Measurements from ENCODE around the gene CREB5. TPM values are rescaled to one million over a fixed set of nuclear protein-coding genes. Genes with fewer than 3 reads are reported as not detected.

Gene CREB5
- total and polyA plus RNA-seq, 10 donors: 0.88 to 56.8 (median 23.5) TPM

DNA sequence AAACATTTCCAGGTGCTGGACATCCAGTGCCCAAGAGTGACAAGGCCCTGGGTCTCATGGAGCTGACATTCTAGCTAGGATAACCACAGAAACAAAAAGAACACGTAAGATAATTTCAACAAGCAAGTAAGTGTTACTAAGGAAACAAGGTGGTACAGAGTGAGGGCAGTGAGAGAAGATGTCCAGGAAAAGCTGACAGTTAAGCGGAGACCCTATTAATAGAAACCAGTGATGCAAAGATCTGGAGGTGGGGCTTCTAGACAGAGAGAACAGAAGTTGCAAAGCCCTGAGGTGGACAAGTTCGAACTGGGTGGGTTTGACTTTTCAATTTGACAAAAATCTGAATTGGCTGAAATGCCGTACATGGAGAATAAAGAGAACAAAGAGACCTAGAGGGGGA lies 449.5 kb downstream of the CREB5 start:
- Histone ChIP-seq H3K27me3 (replicated peaks in 1 of 7) (peaks cover 0 to 27% (median 0%) of the 10 kb centered on the region in 7 donors), H3K36me3 (no peaks in the 10 kb centered on the region), H3K4me1 (no peaks in the 10 kb centered on the region), H3K27ac (no peak overlapping the region), H3K9me3 (no peaks in the 10 kb centered on the region), H3K4me3 (no peak overlapping the region)
- intact Hi-C loops (cut with DNase I; ENCODE audit: low total_unique reads): no loop called here
- 87 to 95% (median 89%) methylated on average over 4 of the region's 4 CpGs for WGBS, 5 donors
- TF ChIP-seq POLR2A (IDR thresholded peaks at IDR 0.05): no peak
- TF ChIP-seq POLR2AphosphoS5 (IDR thresholded peaks at IDR 0.05): no peak
- TF ChIP-seq, protein P1, sequence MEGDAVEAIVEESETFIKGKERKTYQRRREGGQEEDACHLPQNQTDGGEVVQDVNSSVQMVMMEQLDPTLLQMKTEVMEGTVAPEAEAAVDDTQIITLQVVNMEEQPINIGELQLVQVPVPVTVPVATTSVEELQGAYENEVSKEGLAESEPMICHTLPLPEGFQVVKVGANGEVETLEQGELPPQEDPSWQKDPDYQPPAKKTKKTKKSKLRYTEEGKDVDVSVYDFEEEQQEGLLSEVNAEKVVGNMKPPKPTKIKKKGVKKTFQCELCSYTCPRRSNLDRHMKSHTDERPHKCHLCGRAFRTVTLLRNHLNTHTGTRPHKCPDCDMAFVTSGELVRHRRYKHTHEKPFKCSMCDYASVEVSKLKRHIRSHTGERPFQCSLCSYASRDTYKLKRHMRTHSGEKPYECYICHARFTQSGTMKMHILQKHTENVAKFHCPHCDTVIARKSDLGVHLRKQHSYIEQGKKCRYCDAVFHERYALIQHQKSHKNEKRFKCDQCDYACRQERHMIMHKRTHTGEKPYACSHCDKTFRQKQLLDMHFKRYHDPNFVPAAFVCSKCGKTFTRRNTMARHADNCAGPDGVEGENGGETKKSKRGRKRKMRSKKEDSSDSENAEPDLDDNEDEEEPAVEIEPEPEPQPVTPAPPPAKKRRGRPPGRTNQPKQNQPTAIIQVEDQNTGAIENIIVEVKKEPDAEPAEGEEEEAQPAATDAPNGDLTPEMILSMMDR (IDR thresholded peaks at IDR 0.05 in 8 of 11, conservative IDR thresholded peaks at IDR 0.05 in 3 of 11): no peak
- DNase-seq: no peak

DNA sequence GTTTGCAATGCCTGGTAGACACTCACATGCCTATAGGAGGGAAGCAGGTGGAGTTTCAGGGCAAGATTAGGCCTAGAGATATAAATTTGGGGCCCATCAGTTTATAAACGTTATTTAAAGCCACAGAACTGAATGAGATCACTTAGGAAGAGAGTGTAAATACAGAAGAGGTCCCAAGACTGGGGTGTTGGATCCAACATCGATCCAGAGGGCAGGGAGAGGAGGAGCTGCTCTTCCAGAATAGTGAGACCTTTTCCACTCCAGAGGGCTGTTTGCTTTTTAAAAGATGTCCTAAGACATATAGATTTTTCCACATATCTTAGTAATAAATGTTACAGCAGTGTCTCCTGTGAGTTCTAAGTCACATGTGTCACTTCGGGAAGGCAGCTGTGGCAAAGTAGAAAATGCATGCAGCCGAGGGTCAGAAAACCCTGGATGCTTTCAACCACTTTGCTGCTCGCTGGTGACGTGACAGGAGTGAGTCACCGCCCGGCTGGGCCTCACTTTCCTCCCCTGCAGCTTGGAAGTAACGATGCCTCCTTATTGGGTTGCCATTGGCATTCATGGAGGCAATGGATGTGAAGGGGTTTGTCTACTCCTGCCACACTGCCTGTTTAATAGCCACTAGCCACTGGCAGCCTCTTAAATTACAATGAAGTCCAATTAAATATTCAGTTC lies 450.4 kb downstream of the CREB5 start:
- DNase-seq: no peak
- Histone ChIP-seq H3K9me3 (no peaks in the 10 kb centered on the region), H3K27me3 (replicated peaks in 1 of 7) (peaks cover 0 to 20% (median 0%) of the 10 kb centered on the region in 7 donors), H3K4me3 (no peak overlapping the region), H3K27ac (no peak overlapping the region), H3K36me3 (no peaks in the 10 kb centered on the region), H3K4me1 (no peaks in the 10 kb centered on the region)
- intact Hi-C loops (cut with DNase I; ENCODE audit: low total_unique reads): no loop called here
- 74 to 85% (median 78%) methylated on average over 9 of the region's 9 CpGs for WGBS, 5 donors
- no peak for TF ChIP-seq POLR2A (IDR thresholded peaks at IDR 0.05)
- no peak for TF ChIP-seq POLR2AphosphoS5 (IDR thresholded peaks at IDR 0.05)
- TF ChIP-seq, protein P1 (IDR thresholded peaks at IDR 0.05 in 8 of 11, conservative IDR thresholded peaks at IDR 0.05 in 3 of 11): no peak

DNA sequence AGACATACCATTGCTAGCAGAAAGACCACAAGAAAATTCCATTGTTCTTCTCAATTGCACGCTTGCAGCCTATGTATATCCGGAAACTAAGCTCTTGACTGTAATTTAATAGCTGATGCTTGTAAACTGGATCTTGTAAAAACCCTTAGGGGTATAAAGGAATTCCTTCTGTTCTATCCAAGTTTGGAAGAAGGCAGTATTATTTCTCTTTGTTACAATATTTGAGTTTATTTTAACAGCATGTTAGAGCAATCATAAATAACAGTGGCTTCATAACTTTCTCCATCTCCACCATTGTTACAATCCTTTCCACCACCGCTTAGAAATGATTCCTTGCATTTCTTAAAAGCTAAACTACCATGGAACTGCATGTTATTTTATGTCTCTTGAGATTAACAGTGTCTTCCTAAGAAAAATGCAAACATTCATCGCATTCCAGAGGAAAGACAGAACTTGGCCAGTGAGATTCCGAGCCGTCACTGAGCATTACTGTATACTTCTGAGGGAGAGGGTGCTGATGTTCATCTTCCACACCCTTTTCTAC lies 453.4 kb downstream of the CREB5 start:
- Histone ChIP-seq H3K27ac (no peak overlapping the region), H3K4me1 (no peaks in the 10 kb centered on the region), H3K4me3 (no peak overlapping the region), H3K27me3 (replicated peaks in 1 of 7) (peaks cover 0 to 7% (median 0%) of the 10 kb centered on the region in 7 donors), H3K9me3 (no peaks in the 10 kb centered on the region), H3K36me3 (no peaks in the 10 kb centered on the region)
- DNase-seq: no peak
- WGBS, 5 donors: 83 to 94% (median 91%) methylated on average over 6 of the region's 6 CpGs
- intact Hi-C loops (cut with DNase I; ENCODE audit: low total_unique reads): no loop called here
- TF ChIP-seq POLR2AphosphoS5 (IDR thresholded peaks at IDR 0.05) (no peak), POLR2A (IDR thresholded peaks at IDR 0.05) (no peak)
- TF ChIP-seq, protein P1 (IDR thresholded peaks at IDR 0.05 in 8 of 11, conservative IDR thresholded peaks at IDR 0.05 in 3 of 11): no peak

DNA sequence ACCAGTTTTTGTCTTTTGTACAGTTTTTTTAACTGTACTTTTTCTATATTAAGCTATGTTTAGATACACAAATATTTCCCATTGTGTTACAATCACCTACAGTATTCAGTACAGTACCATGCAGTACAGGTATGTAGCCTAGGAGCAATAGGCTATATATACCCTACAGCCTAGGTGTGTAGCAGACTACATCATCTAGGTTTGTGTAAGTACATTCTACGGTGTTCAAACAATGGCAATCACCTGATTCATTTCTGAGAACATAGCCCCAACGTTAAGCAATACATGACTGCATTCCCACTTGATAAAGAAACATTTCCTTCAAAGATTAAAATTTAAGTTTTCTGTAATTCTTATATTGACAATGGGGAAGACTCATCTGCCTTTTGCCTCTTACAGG lies 456.4 kb downstream of the CREB5 start:
- intact Hi-C loops (cut with DNase I; ENCODE audit: low total_unique reads): no loop called here
- Histone ChIP-seq H3K9me3 (no peaks in the 10 kb centered on the region), H3K4me3 (no peak overlapping the region), H3K27me3 (replicated peaks in 1 of 7) (peaks cover 0 to 7% (median 0%) of the 10 kb centered on the region in 7 donors), H3K36me3 (no peaks in the 10 kb centered on the region), H3K4me1 (peaks cover 0 to 8% (median 0%) of the 10 kb centered on the region in 6 donors), H3K27ac (no peak overlapping the region)
- no peak for DNase-seq
- TF ChIP-seq, protein P1 (IDR thresholded peaks at IDR 0.05 in 8 of 11, conservative IDR thresholded peaks at IDR 0.05 in 3 of 11): no peak
- no peak for TF ChIP-seq POLR2A (IDR thresholded peaks at IDR 0.05)
- no peak for TF ChIP-seq POLR2AphosphoS5 (IDR thresholded peaks at IDR 0.05)
- 74 to 92% (median 85%) methylated on average over 2 of the region's 2 CpGs for WGBS, 5 donors

Data from spleen (tissue), 11 donors.